ENCODE data around the gene NUSAP1.
"Not testable (repeated sequence)": the region's sequence is repeated elsewhere in the genome, so short reads cannot be mapped to it uniquely, and the experiment has no call there.

NUSAP1 gene, protein sequence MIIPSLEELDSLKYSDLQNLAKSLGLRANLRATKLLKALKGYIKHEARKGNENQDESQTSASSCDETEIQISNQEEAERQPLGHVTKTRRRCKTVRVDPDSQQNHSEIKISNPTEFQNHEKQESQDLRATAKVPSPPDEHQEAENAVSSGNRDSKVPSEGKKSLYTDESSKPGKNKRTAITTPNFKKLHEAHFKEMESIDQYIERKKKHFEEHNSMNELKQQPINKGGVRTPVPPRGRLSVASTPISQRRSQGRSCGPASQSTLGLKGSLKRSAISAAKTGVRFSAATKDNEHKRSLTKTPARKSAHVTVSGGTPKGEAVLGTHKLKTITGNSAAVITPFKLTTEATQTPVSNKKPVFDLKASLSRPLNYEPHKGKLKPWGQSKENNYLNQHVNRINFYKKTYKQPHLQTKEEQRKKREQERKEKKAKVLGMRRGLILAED

GRCh38 chr15:41332194-41333025 lies at the start of gene NUSAP1, which contains the start of gene OIP5:
Gene NUSAP1, plus strand, starts transcription at chr15:41332881. Its CDS starts 77 bp downstream, at chr15:41332958.
Gene OIP5, minus strand, starts transcription at chr15:41332591. Its CDS starts 30 bp downstream, at chr15:41332561.
- DNase-seq (ENCODE audit: low spot score) = peak; percentile 98

DNA sequence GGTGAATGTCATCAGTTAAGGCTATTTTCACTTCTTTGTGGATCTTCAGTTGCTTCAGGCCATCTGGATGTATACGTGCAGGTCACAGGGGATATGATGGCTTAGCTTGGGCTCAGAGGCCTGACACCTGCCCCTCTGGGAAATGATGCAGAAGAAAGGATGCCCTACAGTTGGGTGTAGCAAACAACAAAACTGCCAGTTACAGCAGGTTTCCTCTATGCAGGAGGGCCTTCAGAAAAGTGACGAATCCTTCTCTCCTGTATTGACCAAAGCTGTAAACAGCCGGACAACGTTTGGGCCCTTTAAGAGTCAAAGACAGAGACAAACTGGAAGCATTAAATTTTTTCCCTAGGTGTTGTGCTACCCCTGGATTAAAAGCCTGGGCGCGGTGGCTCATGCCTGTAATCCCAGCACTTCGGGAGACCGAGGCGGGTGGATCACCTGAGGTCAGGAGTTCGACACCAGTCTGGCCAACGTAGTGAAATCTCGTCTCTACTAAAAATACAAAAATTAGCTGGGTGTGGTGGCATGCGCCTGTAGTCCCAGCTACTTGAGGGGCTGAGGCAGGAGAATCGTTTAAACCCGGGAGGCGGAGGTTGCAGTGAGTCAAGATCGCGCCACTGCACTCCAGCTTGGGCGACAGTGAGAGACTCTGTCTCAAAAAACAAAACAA lies 49.6 kb upstream of the NUSAP1 start:
- not testable (repeated sequence) for DNase-seq (ENCODE audit: low spot score)

GRCh38 chr15:41283653-41284426 lies 48.8 kb upstream of the NUSAP1 start:
- DNase-seq (ENCODE audit: low spot score) = peak; percentile 100

DNA sequence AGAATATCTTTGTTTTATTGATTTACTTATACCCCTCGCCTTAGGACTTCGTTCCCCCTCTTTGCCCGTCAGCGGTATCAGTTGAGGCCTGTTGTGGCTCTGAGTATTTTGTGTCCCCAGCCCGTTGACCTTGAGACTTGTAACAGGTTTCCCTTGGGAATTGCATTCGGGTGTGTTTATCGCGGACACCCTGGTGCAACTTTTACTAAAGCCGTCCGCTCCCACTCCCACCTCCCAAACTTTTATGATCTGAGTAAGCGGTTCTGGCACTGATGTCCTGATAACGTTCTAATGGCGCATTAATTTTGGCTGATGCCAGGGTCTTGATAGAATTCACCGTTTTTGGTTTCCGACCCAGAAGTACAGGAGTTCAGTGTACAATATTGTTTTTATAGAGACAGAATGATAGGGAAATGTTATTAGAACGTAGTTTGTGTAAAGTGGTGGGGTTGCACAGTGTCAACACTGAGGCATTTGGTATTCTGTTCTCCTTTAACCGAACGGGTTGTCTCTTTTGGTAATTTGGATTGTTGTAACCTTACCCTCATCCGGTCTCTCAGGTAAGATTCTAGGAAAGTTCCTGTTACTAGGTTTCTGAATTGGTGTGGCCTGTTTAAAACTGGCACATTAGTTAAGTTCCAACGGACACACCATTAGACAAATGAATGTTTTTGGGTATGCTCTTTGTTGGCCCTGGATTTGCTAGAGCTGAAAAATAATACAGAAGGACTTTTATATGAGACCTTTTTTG lies 48.1 kb upstream of the NUSAP1 start:
- DNase-seq (ENCODE audit: low spot score) = peak; percentile 30

DNA sequence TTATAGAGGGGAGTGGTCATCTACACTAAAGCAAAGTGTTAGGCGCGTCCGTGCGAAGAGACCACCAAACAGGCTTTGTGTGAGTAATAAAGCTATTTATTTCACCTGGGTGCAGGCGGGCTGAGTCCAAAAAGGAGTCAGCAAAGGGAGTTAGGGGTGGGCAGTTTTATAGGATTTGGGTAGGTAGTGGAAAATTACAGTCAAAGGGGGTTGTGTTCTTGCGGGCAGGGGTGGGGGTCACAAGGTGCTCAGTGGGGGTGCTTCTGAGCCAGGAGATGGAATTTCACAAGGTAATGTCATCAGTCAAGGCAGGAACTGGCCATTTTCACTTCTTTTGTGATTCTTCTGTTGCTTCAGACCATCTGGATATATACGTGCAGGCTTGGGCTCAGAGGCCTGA lies 47.4 kb upstream of the NUSAP1 start:
- no peak for DNase-seq (ENCODE audit: low spot score)

DNA sequence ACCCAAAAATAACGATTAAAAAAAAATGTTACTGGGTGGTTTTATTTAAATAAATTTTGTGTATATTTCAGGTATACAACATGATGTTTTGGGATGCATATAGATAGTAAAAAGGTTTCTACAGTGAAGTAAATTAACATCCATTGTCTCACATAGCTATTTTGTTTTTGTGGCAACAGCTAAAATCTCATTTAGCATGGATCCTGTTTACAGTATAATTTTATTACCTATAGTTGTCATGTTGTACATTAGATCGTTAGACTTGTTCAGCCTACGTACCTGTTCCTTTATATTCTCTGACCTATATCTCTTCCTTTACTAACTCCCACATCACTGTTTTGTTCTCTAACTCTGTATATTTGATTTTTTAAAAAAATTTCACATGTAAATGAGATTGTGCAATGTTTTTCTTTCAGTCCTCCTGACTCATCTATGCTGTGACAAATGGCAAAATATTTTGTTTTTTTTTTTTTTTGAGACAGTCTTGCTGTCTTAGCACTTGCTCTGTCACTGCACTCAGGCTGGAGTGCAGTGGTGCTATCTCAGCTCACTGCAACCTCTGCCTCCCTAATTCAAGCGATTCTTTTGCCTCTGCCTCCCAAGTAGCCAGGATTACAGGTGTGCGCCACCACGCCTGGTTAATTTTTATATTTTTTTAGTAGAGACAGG lies 45.9 kb upstream of the NUSAP1 start:
- DNase-seq (ENCODE audit: low spot score) = peak; percentile 35

DNA sequence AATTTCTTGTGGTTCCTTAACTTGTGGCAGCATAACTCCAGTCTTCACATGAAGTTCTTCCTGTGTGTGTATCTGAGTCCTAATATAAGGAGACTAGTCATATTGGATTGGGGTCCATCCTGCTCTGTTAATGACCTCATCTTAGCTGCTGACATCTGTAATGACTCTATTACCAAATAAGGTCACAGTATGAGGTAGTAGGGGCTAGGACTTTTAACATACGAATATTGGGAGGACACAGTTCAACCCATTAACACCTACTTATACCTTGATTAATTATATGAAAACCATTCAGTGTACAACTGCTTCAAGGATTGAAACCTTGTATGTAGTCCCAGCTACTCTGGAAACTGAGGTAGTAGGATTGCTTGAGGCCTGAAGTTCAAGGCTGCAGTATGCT lies 44.2 kb upstream of the NUSAP1 start:
- DNase-seq (ENCODE audit: low spot score) = no peak

- no peak for DNase-seq (ENCODE audit: low spot score)
Measured at GRCh38 chr15:41289953-41290352, 42.7 kb upstream of the NUSAP1 start.

DNA sequence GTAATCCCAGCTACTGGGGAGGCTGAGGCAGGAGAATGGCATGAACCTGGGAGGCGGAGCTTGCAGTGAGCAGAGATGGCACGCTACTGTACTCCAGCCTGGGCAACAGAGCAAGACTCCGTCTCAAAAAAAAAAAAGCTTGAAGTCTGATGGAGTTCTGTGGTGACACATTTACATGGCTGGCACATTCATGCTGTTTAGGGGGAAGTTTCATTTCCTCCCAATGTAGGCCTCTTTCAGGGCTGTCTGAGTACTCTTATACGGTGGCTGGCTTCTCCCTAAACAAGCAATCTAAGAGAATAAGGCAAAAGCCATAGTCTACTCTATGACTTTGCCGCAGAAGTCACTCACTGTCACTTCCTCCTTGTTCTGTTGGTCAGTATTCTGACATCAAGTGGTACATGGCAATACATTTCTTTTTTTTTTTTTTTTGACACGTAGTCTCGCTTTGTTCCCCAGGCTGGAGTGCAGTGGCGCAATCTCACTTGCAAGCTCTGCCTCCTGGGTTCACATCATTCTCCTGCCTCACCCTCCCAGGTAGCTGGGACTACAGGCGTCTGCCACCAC lies 41.5 kb upstream of the NUSAP1 start:
- no peak for DNase-seq (ENCODE audit: low spot score)

GRCh38 chr15:41292521-41292920 lies 40.2 kb upstream of the NUSAP1 start:
- no peak for DNase-seq (ENCODE audit: low spot score)

GRCh38 chr15:41301139-41301538 lies 31.5 kb upstream of the NUSAP1 start:
- not testable (repeated sequence) for DNase-seq (ENCODE audit: low spot score)

GRCh38 chr15:41301587-41301986 lies 31.1 kb upstream of the NUSAP1 start:
- DNase-seq (ENCODE audit: low spot score) = no peak

GRCh38 chr15:41304149-41304770 lies 28.4 kb upstream of the NUSAP1 start:
- DNase-seq (ENCODE audit: low spot score) = no peak

DNA sequence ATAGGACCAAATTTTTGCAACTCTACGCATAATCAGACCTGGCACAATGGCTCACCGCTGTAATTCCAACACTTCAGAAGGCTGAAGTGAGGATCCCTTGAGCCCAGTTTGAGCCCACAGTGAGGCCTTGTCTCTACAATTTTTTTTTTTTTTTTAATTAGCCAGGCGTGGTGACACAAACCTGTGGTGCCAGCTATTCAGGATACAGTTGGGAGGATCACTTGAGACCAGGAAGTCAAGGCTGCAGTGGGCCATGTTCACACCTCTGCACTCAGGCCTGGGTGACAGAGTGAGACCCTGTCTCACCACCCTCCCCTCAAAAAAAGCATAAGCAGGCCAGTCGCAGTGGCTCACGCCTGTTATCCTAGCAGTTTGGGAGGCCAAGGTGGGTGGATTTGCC lies 25.0 kb upstream of the NUSAP1 start:
- DNase-seq (ENCODE audit: low spot score) = no peak

DNA sequence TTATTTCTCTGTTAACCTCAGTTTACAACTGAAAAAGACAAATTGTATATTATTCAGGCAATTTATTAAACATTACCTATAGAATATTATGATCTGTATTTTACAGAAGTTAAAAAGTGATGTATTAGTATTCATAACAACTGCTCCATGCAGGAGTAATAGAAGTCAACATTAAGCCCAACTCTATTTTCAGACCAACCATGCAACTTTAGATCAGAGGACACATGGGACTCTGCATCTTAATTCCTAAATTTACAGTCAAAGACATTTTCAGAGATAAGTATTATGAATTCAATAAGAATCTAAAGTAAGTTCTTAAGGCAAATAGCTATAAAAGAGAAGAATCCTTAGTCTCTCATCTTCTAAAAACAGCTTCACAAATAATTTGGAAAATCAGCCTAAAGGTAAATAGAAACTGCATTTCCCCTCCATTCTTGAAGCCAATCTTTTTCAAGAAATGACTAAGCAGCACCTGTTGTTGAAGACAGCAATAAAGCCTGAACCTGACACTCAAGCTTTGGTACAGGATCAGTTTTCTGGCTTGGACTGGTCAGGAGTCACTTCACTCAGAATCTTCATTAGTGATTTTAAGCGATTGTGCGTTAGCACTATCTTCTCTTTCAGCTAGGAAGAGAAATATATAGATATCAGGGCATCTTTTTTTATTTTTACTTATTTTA lies 23.3 kb upstream of the NUSAP1 start:
- no peak for DNase-seq (ENCODE audit: low spot score)

DNA sequence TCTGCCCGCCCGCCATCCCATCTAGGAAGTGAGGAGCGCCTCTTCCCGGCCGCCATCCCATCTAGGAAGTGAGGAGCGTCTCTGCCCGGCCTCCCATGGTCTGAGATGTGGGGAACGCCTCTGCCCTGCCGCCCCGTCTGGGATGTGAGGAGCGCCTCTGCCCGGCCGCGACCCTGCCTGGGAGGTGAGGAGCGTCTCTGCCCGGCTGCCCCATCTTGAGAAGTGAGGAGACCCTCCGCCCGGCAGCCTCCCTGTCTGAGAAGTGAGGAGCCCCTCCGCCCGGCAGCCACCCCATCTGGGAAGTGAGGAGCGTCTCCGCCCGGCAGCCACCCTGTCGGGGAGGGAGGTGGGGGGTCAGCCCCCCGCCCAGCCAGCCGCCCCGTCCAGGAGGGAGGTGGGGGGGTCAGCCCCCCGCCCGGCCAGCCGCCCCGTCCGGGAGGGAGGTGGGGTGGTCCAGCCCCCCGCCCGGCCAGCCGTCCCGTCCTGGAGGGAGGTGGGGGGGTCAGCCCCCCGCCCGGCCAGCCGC lies 11.8 kb upstream of the NUSAP1 start:
- DNase-seq (ENCODE audit: low spot score) = not testable (repeated sequence)

GRCh38 chr15:41323611-41324010 lies 9.1 kb upstream of the NUSAP1 start:
- DNase-seq (ENCODE audit: low spot score) = no peak

GRCh38 chr15:41331281-41331680 lies 1.4 kb upstream of the NUSAP1 start:
- no peak for DNase-seq (ENCODE audit: low spot score)

DNA sequence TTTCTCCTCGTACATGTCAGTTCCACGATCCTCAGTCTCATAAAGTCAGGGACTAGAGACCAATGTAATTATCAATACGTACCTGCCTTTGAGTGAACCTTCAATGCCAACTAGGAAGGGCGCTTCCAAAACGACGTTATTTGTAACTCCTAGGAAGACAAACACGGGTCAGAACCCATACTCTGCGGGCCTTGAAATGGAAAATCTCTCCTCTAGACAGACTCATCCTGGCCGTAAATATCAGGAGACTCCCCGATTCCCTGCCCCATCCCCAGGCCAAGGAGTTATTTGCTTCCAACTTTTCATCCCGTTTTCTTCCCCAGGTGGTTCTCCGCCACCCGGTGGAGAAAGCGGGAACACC lies 868 bp upstream of the NUSAP1 start:
- peak; percentile 78 for DNase-seq (ENCODE audit: low spot score)
